Renal cortex interstitium (tissue), 11 donors: ENCODE measurements around the gene RNASET2. TPM values are rescaled to one million over a fixed set of nuclear protein-coding genes. Genes with fewer than 3 reads are reported as not detected.

Experiments
- DNase-seq, 11 donors: peaks; one replicate each; pipeline ENCODE4 v3.0.0-alpha.2; 2013; ENCODE audit warnings: low read depth in 9 of 11, low spot score in 4 of 11; ENCODE audit errors: extremely low read depth in 1 of 11
- polyA plus RNA-seq, 3 donors: library from polyadenylated mRNA; unstranded; fragments of 120-200 nt; gene quantifications; one replicate each; pipeline ENCODE4 v1.2.1, GENCODE V29; 2013; ENCODE audit not compliant: insufficient read length in 3 of 3

The RNASET2 gene
- polyA plus RNA-seq, 3 donors: 56.5 to 68.8 (median 62.6) TPM

DNA sequence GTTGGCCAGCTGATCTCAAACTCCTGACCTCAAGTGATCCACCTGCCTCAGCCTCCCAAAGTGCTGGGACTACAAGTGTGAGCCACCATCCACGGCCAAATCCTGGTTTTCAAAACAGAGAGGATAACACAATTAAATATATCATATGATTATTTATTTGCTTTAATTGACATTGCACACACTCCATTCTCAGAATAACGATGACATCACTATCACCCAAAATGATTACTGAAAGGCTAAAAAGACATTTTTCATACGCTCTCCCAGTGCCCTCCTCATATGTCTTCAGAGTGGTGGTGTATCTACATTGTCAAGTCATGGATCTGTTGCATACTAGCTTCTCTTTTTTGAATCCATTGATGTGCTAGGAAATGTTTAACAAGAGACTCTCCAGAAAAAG lies 24.4 kb upstream of the RNASET2 start:
- no peak for DNase-seq

GRCh38 chr6:166977621-166978525 lies 21.5 kb upstream of the RNASET2 start:
- DNase-seq: no peak

GRCh38 chr6:166976636-166977035 lies 20.3 kb upstream of the RNASET2 start:
- no peak for DNase-seq

GRCh38 chr6:166972101-166972500 lies 15.8 kb upstream of the RNASET2 start:
- DNase-seq: no peak

GRCh38 chr6:166971271-166971670 lies 14.9 kb upstream of the RNASET2 start:
- DNase-seq: no peak

DNA sequence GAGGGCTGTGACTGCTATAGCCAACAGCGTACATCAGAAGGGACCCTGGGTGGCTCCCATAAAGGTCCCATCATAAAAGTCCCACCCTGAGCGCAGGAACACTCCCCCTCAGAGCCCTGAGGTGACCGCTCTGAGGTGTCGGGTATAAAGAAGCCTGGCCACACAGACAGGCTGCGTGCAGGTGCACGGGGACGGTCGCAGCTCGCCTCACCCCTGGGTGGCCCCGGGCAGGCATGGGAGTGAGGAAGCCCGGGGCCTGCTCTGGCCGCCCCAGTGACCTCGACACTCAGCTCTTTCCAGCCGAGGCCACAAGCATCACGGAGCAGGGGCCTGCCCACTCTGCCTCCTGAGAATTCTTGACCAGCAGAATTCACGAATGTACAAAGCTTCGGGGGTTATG lies 14.4 kb upstream of the RNASET2 start:
- DNase-seq: no peak

DNA sequence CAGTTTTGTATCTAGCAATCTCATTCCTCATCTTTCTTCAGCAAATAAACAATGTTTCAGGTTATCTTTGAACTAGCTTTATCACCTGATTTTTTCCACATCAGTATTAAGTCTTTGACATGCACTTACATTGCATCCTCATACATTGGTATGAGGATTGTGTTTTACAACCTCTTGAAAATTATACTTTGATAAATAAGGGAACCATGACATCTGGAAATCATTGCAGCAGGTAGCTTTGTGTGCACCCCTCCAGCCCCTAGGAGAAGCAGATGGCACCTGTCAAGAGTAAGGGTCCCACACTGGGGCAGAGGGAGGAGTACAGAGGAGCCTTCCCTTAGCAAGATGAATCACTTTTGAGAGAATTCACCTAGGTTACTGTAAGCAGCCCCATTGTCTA lies 13.7 kb upstream of the RNASET2 start:
- DNase-seq: no peak

DNA sequence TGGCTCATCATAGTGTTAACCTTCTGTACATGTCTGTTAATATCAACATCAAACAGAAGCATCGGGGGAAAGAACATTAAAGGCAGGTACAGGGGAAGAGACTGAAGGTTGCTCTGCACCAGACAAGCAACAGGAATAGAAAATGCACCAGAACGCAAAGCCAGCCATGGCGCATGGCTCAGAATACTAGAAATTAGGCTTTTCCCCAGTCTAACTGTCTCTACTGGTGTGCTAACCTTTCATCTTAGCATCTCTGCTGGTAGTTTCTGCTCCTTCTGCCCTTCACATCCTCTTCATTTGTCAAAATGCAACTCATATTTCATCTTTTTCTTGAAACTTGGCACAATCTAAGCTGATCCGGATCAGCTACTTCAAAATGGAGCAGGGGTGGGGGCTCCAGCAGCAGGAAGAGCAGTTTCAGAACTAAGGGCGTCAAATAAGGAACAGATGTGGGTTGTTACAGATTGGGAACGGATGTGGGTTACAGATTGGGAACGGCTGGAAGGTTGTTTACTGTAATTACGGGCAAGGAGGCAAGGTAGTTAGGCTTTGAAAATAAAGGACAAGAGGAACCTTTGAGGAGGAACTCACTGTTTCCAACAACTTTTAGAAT lies 13.1 kb upstream of the RNASET2 start:
- DNase-seq: no peak

DNA sequence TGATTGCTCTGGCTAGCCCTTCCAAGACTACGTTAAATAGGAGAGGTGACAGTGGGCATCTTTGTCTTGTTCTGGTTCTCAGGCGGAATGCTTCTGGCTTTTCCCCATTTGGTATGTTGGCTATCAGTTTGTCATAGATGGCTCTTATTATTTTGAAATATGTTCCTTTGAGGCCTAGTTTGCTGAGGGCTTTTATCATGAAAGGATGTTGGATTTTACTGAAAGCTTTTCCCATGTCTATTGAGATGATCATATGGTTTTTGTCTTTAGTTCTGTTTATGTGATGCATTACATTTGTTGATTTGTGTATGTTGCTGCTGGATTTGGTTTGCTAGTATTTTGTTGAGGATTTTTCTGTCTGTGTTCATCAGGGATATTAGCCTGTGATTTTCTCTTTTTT lies 9.9 kb upstream of the RNASET2 start:
- no peak for DNase-seq

GRCh38 chr6:166960609-166960978 lies 4.2 kb upstream of the RNASET2 start:
- DNase-seq: no peak

GRCh38 chr6:166959911-166960608 lies 3.7 kb upstream of the RNASET2 start:
- no peak for DNase-seq

GRCh38 chr6:166958926-166959861 lies 2.8 kb upstream of the RNASET2 start:
- no peak for DNase-seq

GRCh38 chr6:166957805-166958076 lies 1.4 kb upstream of the RNASET2 start:
- no peak for DNase-seq

- DNase-seq: no peak
Observed at GRCh38 chr6:166957087-166957804, 896 bp upstream of the RNASET2 start.

DNA sequence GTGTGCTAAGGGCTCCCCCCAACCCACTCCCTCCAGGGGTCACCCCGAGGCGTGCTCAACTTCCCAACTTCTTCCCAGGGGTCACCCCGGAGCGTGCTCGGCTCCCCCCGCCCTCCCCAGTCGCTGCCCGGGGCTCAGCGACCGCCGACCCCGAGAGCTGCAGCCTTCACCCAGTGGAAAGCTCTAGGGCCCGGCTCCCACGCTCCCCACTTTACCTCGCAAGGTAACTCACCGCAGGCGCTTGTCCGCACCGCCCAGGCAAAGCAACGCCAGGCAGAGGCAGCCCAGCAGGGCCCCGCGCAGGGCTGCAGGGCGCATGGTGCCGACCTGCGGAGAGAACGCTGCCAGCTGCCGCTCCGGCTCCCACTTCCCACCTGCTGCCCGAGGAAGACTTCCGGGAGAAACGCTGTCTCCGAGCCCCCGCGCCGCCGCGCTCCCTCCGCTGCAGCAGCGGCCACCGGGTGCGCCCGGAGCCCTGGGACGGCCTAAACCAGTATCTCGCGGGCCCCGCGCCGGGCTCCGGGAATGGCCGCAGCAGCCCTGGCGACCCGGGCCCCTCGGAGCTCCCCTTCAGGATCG lies 396 bp downstream of the RNASET2 start:
- no peak for DNase-seq

GRCh38 chr6:166955121-166955864 lies 1.1 kb downstream of the RNASET2 start:
- no peak for DNase-seq

DNA sequence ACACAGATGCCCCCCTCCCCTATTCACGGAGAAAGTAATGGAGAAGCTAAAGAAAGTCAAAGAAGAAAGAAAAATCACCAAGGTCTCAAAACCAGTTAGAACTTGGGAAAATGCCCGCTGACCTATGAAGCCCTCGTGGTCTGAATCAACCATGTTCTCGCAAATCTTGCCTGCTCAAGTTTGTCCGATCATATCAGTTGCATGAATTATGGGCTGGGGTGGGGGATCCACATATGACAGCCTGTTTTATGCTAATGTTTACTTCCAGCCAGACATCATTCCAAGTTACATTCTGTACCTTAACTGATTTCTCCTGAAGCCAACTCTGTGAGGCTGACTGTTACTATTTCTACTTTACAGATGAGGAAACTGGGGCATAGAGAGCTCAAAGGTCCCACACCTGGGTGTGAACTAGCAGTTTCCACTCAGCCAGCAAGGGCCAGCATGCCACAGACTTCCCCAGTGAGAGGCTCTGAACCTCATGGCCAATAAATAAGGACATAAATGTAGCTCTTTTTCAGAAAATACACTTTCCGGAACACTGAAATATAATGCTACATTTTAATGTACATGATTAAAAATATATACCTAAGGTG lies 2.1 kb downstream of the RNASET2 start:
- DNase-seq: no peak
